Renal cortex interstitium (tissue), 11 donors: ENCODE measurements around the gene ADCYAP1R1. TPM values are rescaled to one million over a fixed set of nuclear protein-coding genes. Genes with fewer than 3 reads are reported as not detected.

Experiments
- DNase-seq, 11 donors: peaks; one replicate each; pipeline ENCODE4 v3.0.0-alpha.2; 2013; ENCODE audit warnings: low read depth in 9 of 11, low spot score in 4 of 11; ENCODE audit errors: extremely low read depth in 1 of 11
- polyA plus RNA-seq, 3 donors: library from polyadenylated mRNA; unstranded; fragments of 120-200 nt; gene quantifications; one replicate each; pipeline ENCODE4 v1.2.1, GENCODE V29; 2013; ENCODE audit not compliant: insufficient read length in 3 of 3

Gene ADCYAP1R1
- polyA plus RNA-seq, 3 donors = 0.74 to 1.5 (median 0.93) TPM

DNA sequence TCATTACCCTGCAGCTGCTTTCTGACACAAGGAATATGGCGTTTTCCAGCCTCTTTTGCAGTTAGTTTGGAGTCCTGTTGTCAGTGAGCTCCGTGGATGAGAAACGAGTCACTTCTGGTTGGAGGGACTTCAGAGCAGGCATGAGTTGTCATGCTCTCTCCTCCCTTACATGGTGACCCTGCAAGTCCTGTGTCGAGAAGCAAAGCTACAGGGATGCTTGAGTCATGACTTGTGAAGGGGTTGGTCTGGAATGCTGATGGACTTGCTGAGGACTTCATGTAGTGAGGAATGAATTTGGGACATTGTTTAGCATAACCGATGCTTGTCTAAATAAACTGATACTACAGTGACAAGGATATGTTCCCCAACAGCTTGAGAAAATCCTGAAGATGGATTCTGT, 108.8 kb downstream of the ADCYAP1R1 start:
- no peak for DNase-seq

Other genes with a start within 250 kb of the ADCYAP1R1 start
- gene AQP1, start 140.5 kb upstream of the ADCYAP1R1 start, polyA plus RNA-seq = 100 to 1,000 TPM; 200 to 225 (median 222) TPM
- gene GHRHR, start 88.4 kb upstream of the ADCYAP1R1 start, polyA plus RNA-seq = under 1 TPM; 0.14 to 0.29 (median 0.15) TPM